Activated CD4-positive, alpha-beta memory T cell treated with anti-CD3 and anti-CD28 coated beads, Interleukin-2, amount 10 ng/mL, durations not matched to agents 7 days and 5 days (primary cell): ENCODE results near the gene UQCRFS1. TPM values are rescaled to one million over a fixed set of nuclear protein-coding genes. Genes with fewer than 3 reads are reported as not detected.

Source experiments
- CTCF ChIA-PET: fragments of 350-600 bp; sonication (Branson Sonifier 250); formaldehyde crosslinking; loops from one replicate; lab custom pipeline; 2021; ENCODE audit warnings: antibody characterized with exemption, inconsistent platforms; lab: Charles Lee
- POLR2A ChIA-PET: fragments of 350-600 bp; sonication (Branson Sonifier 250); formaldehyde crosslinking; loops from one replicate; lab custom pipeline; 2021; ENCODE audit warnings: antibody characterized with exemption; lab: Charles Lee
- DNase-seq: peaks from one replicate; pipeline ENCODE4 v3.0.0-alpha.2; 2020
- H3K27ac Mint-ChIP-seq: one replicate; pipeline ENCODE4 v1.8.0; 2021; ENCODE audit warnings: mild to moderate bottlenecking, mixed read lengths
- H3K27me3 Mint-ChIP-seq: one replicate; pipeline ENCODE4 v1.8.0; 2021; ENCODE audit warnings: mixed read lengths
- H3K36me3 Mint-ChIP-seq: one replicate; pipeline ENCODE4 v1.8.0; 2021; ENCODE audit warnings: low read depth, mixed read lengths
- H3K4me1 Mint-ChIP-seq: one replicate; pipeline ENCODE4 v1.8.0; 2021; ENCODE audit warnings: mixed read lengths
- H3K4me3 Mint-ChIP-seq: one replicate; pipeline ENCODE4 v1.8.0; 2021; ENCODE audit warnings: mild to moderate bottlenecking, mixed read lengths
- H3K9me3 Mint-ChIP-seq: one replicate; pipeline ENCODE4 v1.8.0; 2021; ENCODE audit warnings: mixed read lengths
- total RNA-seq, 2 experiments: library from RNA; stranded (reverse); gene quantifications; one replicate each; pipeline ENCODE4 v1.2.3, GENCODE V29; 2021

Gene UQCRFS1
- total RNA-seq, 2 experiments from 2014 or later, result 32.6 to 35.4 TPM

DNA sequence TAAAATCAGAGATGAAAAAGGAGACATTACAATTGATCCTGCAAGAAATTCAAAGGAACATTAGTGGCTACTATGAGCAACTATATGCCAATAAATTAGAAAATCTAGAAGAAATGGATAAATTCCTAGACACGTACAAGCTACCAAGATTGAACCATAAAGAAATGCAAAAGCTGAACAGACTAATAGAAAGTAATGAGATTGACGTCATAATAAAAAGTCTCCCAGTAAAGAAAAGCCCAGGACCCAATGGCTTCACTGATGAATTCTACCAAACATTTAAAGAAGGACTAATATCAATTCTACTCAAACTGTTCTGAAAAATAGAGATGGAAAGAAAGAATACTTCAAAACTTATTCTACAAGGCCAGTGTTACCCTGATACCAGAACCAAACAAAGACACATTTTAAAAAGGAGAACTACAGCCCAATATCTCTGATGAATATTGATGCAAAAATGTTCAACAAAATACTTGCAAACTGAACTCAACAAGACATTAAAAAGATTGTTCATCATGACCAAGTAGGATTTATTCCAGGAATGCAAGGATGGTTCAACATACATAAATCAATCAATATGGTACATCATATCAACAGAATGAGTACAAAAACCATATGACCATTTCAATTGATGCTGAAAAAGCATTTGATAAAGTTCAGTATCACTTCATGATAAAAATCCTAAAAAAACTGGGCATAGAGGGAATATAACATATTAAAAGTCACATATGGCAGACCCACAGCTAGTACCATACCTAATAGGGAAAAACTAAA lies 35.8 kb downstream of the UQCRFS1 start:
- Mint-ChIP-seq H3K27ac (no peak overlapping the region), H3K9me3 (peaks cover 21% of the 10 kb centered on the region), H3K27me3 (peaks cover 2% of the 10 kb centered on the region), H3K4me3 (no peak overlapping the region), H3K4me1 (no peaks in the 10 kb centered on the region), H3K36me3 (no peaks in the 10 kb centered on the region)
- ChIA-PET CTCF (no interaction called here), POLR2A (no interaction called here)
- DNase-seq, result no peak

DNA sequence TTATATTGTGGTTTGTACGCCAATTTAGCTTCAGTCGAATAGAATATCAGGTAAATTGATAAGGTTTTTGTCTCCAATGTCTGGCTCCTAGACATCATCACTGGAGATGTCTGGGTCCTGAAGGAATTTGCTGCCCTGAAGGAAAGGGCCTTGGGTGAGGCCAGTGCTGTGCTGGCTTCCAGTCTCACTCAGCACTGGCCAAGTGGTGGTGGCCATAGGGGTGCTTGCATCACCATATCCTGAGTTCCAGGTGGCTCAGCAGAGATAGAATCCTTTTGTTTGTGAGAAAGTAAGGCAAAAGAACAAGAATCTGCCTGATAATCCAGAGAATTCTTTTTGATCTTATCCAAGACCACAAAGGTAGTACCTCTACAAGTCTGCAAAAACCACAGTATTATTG lies 39.1 kb downstream of the UQCRFS1 start:
- POLR2A ChIA-PET, result no interaction called here

DNA sequence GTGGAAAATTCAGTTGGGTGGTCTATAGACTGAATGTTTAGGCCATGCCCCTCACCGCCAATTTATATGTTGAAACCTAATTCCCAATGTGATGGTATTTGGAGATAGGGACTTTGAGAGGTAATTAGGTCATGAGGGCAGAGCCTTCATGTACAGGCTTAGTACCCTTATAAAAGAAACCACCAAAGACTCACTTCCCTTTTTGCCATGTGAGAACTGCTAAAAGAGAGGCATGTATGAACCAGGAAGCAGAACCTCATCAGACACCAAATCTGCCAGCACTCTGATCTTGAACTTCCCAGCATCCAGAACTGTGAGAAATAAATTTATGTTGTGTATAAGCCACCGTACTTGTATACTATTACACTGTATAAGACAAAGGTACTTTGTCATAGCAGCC lies 40.6 kb downstream of the UQCRFS1 start:
- no peaks in the 10 kb centered on the region for H3K27me3 Mint-ChIP-seq

More for the DNA sequence above, 39.1 kb downstream of the UQCRFS1 start:
- DNase-seq, result no peak
- H3K9me3 Mint-ChIP-seq, result peaks cover 23% of the 10 kb centered on the region
- H3K27ac Mint-ChIP-seq, result no peak overlapping the region
- no peaks in the 10 kb centered on the region for H3K36me3 Mint-ChIP-seq
- H3K4me3 Mint-ChIP-seq, result no peak overlapping the region
- CTCF ChIA-PET, result no interaction called here
- H3K27me3 Mint-ChIP-seq, result no peaks in the 10 kb centered on the region
- peaks cover 3% of the 10 kb centered on the region for H3K4me1 Mint-ChIP-seq

DNA sequence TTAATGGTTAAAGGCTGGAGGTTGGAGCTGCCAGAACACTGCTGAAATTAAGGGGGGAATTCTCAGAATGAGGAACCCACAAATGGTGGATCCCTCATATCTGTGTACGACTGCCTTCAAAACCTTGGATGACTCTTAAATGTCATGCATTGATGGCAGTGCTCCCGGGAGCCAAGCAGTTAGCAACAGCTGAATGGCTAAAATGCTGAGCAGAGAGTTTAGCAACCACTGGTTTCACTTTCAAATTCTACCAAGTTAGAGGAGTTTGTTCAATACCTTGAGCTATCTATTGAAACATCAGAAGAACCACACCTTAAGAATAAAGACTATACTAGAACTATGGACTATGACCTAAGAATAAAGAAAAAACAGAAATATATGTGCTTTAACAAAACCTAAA lies 41.4 kb downstream of the UQCRFS1 start:
- no peaks in the 10 kb centered on the region for H3K27me3 Mint-ChIP-seq
- no peak overlapping the region for H3K27ac Mint-ChIP-seq
- DNase-seq, result no peak
- no peaks in the 10 kb centered on the region for H3K36me3 Mint-ChIP-seq
- ChIA-PET CTCF (interaction anchor here (1.9 kb wide), 1 partner anchor 92 kb away, joined by 4 read pairs; no protein-coding TSS in a partner anchor), POLR2A (no interaction called here)
- H3K9me3 Mint-ChIP-seq, result peaks cover 15% of the 10 kb centered on the region
- no peak overlapping the region for H3K4me3 Mint-ChIP-seq
- H3K4me1 Mint-ChIP-seq, result peaks cover 3% of the 10 kb centered on the region

More for the DNA sequence above, 40.6 kb downstream of the UQCRFS1 start:
- Mint-ChIP-seq H3K9me3 (peaks cover 21% of the 10 kb centered on the region), H3K27ac (no peak overlapping the region), H3K4me1 (peaks cover 3% of the 10 kb centered on the region), H3K36me3 (no peaks in the 10 kb centered on the region), H3K4me3 (no peak overlapping the region)
- CTCF ChIA-PET, result no interaction called here
- no peak for DNase-seq
- POLR2A ChIA-PET, result no interaction called here

DNA sequence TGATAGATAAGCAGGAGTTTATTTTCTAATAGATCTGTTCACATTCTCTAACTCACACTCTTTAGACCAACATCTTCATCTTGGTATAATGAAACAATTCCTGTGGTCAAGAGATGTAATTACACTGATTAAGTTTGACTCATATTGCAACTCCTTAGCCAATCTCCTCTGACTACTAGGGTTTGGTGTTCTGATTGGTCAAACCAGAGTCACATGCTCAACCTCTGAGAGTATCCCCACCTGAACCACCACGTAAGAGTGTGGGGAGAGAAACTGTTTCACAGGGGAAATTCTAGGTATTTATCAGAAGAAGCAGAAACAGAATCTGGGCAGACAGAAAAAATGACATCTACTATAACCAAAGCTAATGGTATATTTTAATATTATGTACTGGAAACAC lies 42.4 kb downstream of the UQCRFS1 start:
- DNase-seq, result no peak
- no peak overlapping the region for H3K4me3 Mint-ChIP-seq
- peaks cover 6% of the 10 kb centered on the region for H3K9me3 Mint-ChIP-seq
- no peaks in the 10 kb centered on the region for H3K36me3 Mint-ChIP-seq
- no peak overlapping the region for H3K27ac Mint-ChIP-seq
- ChIA-PET CTCF (interaction anchor here (1.9 kb wide), 1 partner anchor 93 kb away, joined by 4 read pairs; no protein-coding TSS in a partner anchor), POLR2A (no interaction called here)
- H3K27me3 Mint-ChIP-seq, result peaks cover 2% of the 10 kb centered on the region
- peaks cover 3% of the 10 kb centered on the region for H3K4me1 Mint-ChIP-seq

DNA sequence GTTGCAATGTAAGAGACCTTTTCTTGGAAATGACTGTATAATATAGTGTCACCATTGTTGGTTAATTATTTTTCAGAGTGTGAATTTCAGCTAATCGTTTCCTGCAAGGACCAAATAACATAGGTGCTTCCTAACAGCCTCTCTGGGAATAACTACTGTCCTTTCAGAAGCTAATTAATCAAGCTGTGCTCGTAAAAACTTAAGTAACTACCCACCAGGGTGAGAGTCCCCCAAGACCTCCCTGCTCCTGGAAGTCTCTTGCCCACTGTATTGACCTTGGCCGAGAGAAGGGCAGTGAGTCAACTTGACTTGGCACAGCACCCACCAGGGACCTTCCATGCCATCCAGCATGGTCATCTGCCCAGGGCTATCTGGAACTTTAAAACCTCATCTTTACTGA lies 50.3 kb downstream of the UQCRFS1 start:
- Mint-ChIP-seq H3K27ac (no peak overlapping the region), H3K4me1 (no peaks in the 10 kb centered on the region), H3K36me3 (no peaks in the 10 kb centered on the region), H3K27me3 (peaks cover 2% of the 10 kb centered on the region), H3K4me3 (no peak overlapping the region), H3K9me3 (no peaks in the 10 kb centered on the region)
- POLR2A ChIA-PET, result no interaction called here
- CTCF ChIA-PET, result interaction anchor here (1.6 kb wide), 1 partner anchor 98 kb away, joined by 3 read pairs; no protein-coding TSS in a partner anchor
- DNase-seq, result no peak

DNA sequence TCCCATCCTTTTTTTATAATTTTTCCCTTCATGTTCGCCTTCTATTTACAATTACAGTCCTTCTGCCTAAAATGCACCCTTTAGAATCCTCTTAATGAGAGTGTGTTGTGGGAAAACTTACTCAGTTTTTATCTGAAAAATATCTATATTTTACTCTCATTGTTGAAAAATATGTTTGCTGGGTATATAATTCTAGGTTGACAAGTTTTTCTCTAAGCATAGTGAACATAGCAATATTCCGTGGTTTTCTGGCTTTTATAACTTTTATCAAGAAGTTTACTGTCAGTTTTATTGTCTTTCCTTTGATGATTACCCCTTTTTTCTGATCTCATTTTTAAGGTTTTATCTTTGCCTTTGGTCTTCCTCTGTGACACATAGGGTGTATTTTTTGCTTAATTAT lies 57.3 kb downstream of the UQCRFS1 start:
- H3K27ac Mint-ChIP-seq, result no peak overlapping the region
- ChIA-PET POLR2A (no interaction called here), CTCF (no interaction called here)
- H3K36me3 Mint-ChIP-seq, result no peaks in the 10 kb centered on the region
- no peaks in the 10 kb centered on the region for H3K27me3 Mint-ChIP-seq
- no peaks in the 10 kb centered on the region for H3K4me1 Mint-ChIP-seq
- no peak overlapping the region for H3K4me3 Mint-ChIP-seq
- no peaks in the 10 kb centered on the region for H3K9me3 Mint-ChIP-seq
- DNase-seq, result no peak
